A549 (cell line): Measurements from ENCODE around the gene NRXN2. TPM values are rescaled to one million over a fixed set of nuclear protein-coding genes. Genes with fewer than 3 reads are reported as not detected.

Source experiments
- ATAC-seq, 2 experiments: fragments of 200-7000 bp in 1 of 2; fragments of >200 bp in 1 of 2; cut with Nextera tagmentation in 1 of 2; cut with Tn5 transposase in 1 of 2; 3 replicates each; pipeline versions ENCODE4 v1.8.0 to v1.9.1; 2018 to 2020; ENCODE audit warnings: mild to moderate bottlenecking in 1 of 2, moderate library complexity in 1 of 2
- CTCF ChIA-PET: fragments of 300-600 bp; sonication (Branson Sonifier 250); formaldehyde crosslinking; extraction: SDS; loops from one replicate; lab custom pipeline; 2021; ENCODE audit warnings: antibody characterized with exemption, inconsistent platforms; lab: Yijun Ruan, JAX
- POLR2A ChIA-PET: fragments of 350-600 bp; formaldehyde crosslinking; extraction: SDS; loops from one replicate; lab custom pipeline; 2021; ENCODE audit warnings: antibody characterized with exemption, inconsistent platforms; lab: Yijun Ruan, JAX
- DNase-seq, 2 experiments: peaks; one replicate each; pipeline versions ENCODE4 v3.0.0 to v3.0.0-alpha.2; 2011 to 2016; ENCODE audit warnings: low read depth in 1 of 2, low spot score in 1 of 2
- FAIRE-seq: peaks from 2 replicates; lab custom pipeline; 2011; peaks lifted over from hg19 to GRCh38; lab: Jason Lieb, UNC
- H3K27ac ChIP-seq, 2 experiments: fragments of >200 bp; sonication (Bioruptor Twin); formaldehyde crosslinking; 3 replicates each; pipeline ENCODE4 v1.5.1; 2016 to 2017
- H3K4me1 ChIP-seq: fragments of >200 bp; sonication (Bioruptor Twin); formaldehyde crosslinking; 3 replicates; pipeline ENCODE4 v1.6.1; 2016
- H3K4me2 ChIP-seq: fragments of >200 bp; sonication (Bioruptor Twin); formaldehyde crosslinking; 3 replicates; pipeline ENCODE4 v1.6.1; 2016
- H3K4me3 ChIP-seq: fragments of >200 bp; sonication (Bioruptor Twin); formaldehyde crosslinking; 3 replicates; pipeline ENCODE4 v1.5.1; 2016
- H3K9me3 ChIP-seq: fragments of >200 bp; sonication (Bioruptor Twin); formaldehyde crosslinking; 3 replicates; pipeline ENCODE4 v1.6.1; 2016
- CHD4 ChIP-seq: fragments of 200-600 bp; sonication (generic); IDR thresholded peaks from 2 replicates; pipeline ENCODE4 v1.6.1; 2016; ENCODE audit warnings: antibody characterized with exemption, mild to moderate bottlenecking, borderline replicate concordance
- ESRRA ChIP-seq: fragments of 150-350 bp; IDR thresholded peaks from 2 replicates; pipeline ENCODE4 v1.6.1; 2014; ENCODE audit warnings: mild to moderate bottlenecking, low read length, borderline replicate concordance
- FOXS1 ChIP-seq: fragments of 250-450 bp; sonication (Bioruptor Pico); IDR thresholded peaks from 2 replicates; pipeline ENCODE4 v1.5.0; 2020; ENCODE audit warnings: mild to moderate bottlenecking, moderate library complexity
- GATA3 ChIP-seq: IDR thresholded peaks from 2 replicates; pipeline ENCODE4 v1.6.1; 2012; ENCODE audit warnings: borderline replicate concordance
- HOXB5 ChIP-seq: fragments of 250-450 bp; sonication (Bioruptor Pico); IDR thresholded peaks from 2 replicates; pipeline ENCODE4 v1.5.0; 2020; ENCODE audit warnings: mild to moderate bottlenecking, moderate library complexity
- MAX ChIP-seq: IDR thresholded peaks from 2 replicates; pipeline ENCODE4 v1.6.1; 2012
- REST ChIP-seq: fragments of 200-600 bp; sonication (generic); IDR thresholded peaks from 2 replicates; pipeline ENCODE4 v1.6.1; 2016; ENCODE audit warnings: antibody characterized with exemption, mild to moderate bottlenecking, moderate library complexity
- SMC3 ChIP-seq: fragments of >200 bp; sonication (Bioruptor Twin); formaldehyde crosslinking; IDR thresholded peaks from 3 replicates; pipeline ENCODE4 v1.6.1; 2018; ENCODE audit warnings: inconsistent platforms
- SREBF2 ChIP-seq: fragments of 450-650 bp; IDR thresholded peaks from 2 replicates; pipeline ENCODE4 v1.6.1; 2014; ENCODE audit warnings: mild to moderate bottlenecking, moderate library complexity
- ZC3H11A ChIP-seq: fragments of 450-650 bp; IDR thresholded peaks from 2 replicates; pipeline ENCODE4 v1.6.1; 2014; ENCODE audit warnings: antibody characterized with exemption, mild to moderate bottlenecking
- ZNF302 ChIP-seq: fragments of 250-450 bp; sonication (Bioruptor Pico); IDR thresholded peaks from 2 replicates; pipeline ENCODE4 v1.9.0; 2021; ENCODE audit warnings: inconsistent platforms, mild to moderate bottlenecking, moderate library complexity
- WGBS: methylation state at CpG from one replicate; pipeline ENCODE4 v1.1.6; 2017; ENCODE audit errors: missing lambda C conversion rate; 5-methylcytosine and 5-hydroxymethylcytosine counted together
- polyA plus RNA-seq, 4 experiments: library from polyadenylated mRNA; depleted of rRNA in 3 of 4; stranded (reverse); fragments of >200 nt; fragmentation: RNase III in 1 of 4; extraction: RNeasy Plus Mini Kit Qiagen cat#74134 plus additional on column Dnase treatment in 1 of 4; gene quantifications; 2 replicates in 3 of 4; 3 replicates in 1 of 4; pipeline ENCODE4 v1.2.3, GENCODE V29; 2011 to 2017

NRXN2 gene
- polyA plus RNA-seq, 2 of the 4 experiments (the other 2 are of a cell fraction) = 0.04 TPM; not detected in 1

GRCh38 chr11:64713016-64713707, 9.8 kb downstream of the NRXN2 start:
- peak overlapping the region; percentile 68 for H3K4me2 ChIP-seq
- no peak for TF ChIP-seq CHD4
- TF ChIP-seq MAX = peak; percentile 24; the same call in 1 of the 2 replicates
- TF ChIP-seq GATA3 = no peak
- TF ChIP-seq ZC3H11A = no peak
- FAIRE-seq (no peak), DNase-seq (peak in 1 of 2 experiments; percentile 48), ATAC-seq (0 out of 6 replicates have a peak, but pooled peaks of 1 of the 2 experiments have one; percentile 4)
- peaks cover 13% of the 10 kb centered on the region; the same call in 2 of the 3 replicates for H3K4me1 ChIP-seq
- ChIA-PET CTCF (interaction anchor here (1.2 to 8.1 kb wide), 2 partner anchors 10 to 24 kb away, joined by 3 to 48 read pairs; no protein-coding TSS in a partner anchor), POLR2A (no interaction called here)
- peak overlapping the region in 1 of 2 experiments; percentile 20; a peak in 1 of 6 replicates for H3K27ac ChIP-seq
- no CpG with 5 or more reads among the region's 111 CpGs for WGBS
- peak overlapping the region; percentile 33 for H3K4me3 ChIP-seq
- no peaks in the 10 kb centered on the region for H3K9me3 ChIP-seq

GRCh38 chr11:64712430-64713015, 10.5 kb downstream of the NRXN2 start:
- CTCF ChIA-PET = interaction anchor here (1.2 to 8.1 kb wide), 2 partner anchors 9 to 24 kb away, joined by 3 to 48 read pairs; no protein-coding TSS in a partner anchor
- FAIRE-seq (no peak), ATAC-seq (0 out of 6 replicates have a peak, but pooled peaks of 1 of the 2 experiments have one; percentile 8), DNase-seq (no peak)
- Histone ChIP-seq H3K4me1 (peaks cover 13% of the 10 kb centered on the region; the same call in 2 of the 3 replicates), H3K4me2 (peak overlapping the region; percentile 68)
- POLR2A ChIA-PET = no interaction called here
- TF ChIP-seq REST (no peak), MAX (no peak), ZNF302 (CRISPR knock-in tag) (no peak)
- TF ChIP-seq, all 56 proteins: peak for 0
- no peaks in the 10 kb centered on the region for H3K9me3 ChIP-seq
- H3K4me3 ChIP-seq = 0 out of 3 replicates have a peak overlapping the region, but pooled peaks have one; percentile 9
- H3K27ac ChIP-seq = no peak overlapping the region
- WGBS = 3% methylated on average over 5 of the region's 45 CpGs

GRCh38 chr11:64711956-64712362, 11.0 kb downstream of the NRXN2 start:
- Histone ChIP-seq H3K9me3 (no peaks in the 10 kb centered on the region), H3K4me2 (0 out of 3 replicates have a peak overlapping the region, but pooled peaks have one; percentile 68), H3K27ac (no peak overlapping the region), H3K4me1 (peaks cover 13% of the 10 kb centered on the region; the same call in 2 of the 3 replicates), H3K4me3 (no peak overlapping the region)
- 88% methylated on average over 18 of the region's 19 CpGs for WGBS
- POLR2A ChIA-PET = no interaction called here
- no peak for ATAC-seq
- CTCF ChIA-PET = no interaction called here
- FAIRE-seq = no peak
- DNase-seq = no peak
- TF ChIP-seq FOXS1 (CRISPR knock-in tag) (no peak), SREBF2 (no peak), SMC3 (no peak), ESRRA (no peak), HOXB5 (no peak)
